NOMO-1 treated with DMSO at 0.1 percent for 48 hours (cell line): ENCODE results near the gene SART3.
A peak's percentile ranks its signal among the peaks of the same experiment; 100 is the strongest.
"Not testable (repeated sequence)": the region's sequence is repeated elsewhere in the genome, so short reads cannot be mapped to it uniquely, and the experiment has no call there.

Experiments used
- DNase-seq: peaks from one replicate; lab custom pipeline; 2025; ENCODE audit not compliant: unreplicated experiment; lab: John Stamatoyannopoulos, UW

Gene SART3

DNA sequence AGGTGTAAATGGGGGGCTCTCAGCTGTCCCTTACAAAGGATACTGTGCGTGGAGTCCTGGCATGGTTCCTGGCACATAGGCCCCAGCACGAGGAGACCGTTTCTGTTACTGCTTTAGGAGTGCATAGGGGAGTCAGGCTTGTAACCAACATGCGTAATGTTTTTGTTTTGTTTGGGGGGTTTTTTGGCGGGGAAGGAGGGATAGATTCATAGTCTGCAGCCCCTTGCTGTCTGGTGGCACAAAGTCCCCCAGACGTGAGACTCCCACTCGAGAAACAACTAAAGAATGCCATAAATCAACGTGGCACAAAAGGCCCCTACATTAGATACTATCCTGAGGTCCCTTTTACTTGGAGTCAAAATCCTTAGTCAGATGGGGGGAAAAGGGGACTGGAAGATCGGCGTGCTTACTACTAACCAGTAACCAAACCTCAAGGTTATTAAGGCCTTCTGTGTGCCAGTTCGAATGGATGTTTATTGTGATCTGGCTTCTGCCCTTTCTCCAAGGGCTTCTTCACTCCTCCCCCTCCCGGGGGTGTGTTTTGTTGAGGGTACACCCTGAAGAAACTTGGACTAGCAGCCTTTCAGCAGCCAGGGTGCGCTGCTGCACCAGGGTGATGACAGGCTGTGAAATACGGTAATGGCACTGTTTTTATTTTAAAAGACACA lies 2.3 kb upstream of the SART3 start:
- DNase-seq: peak; percentile 85

DNA sequence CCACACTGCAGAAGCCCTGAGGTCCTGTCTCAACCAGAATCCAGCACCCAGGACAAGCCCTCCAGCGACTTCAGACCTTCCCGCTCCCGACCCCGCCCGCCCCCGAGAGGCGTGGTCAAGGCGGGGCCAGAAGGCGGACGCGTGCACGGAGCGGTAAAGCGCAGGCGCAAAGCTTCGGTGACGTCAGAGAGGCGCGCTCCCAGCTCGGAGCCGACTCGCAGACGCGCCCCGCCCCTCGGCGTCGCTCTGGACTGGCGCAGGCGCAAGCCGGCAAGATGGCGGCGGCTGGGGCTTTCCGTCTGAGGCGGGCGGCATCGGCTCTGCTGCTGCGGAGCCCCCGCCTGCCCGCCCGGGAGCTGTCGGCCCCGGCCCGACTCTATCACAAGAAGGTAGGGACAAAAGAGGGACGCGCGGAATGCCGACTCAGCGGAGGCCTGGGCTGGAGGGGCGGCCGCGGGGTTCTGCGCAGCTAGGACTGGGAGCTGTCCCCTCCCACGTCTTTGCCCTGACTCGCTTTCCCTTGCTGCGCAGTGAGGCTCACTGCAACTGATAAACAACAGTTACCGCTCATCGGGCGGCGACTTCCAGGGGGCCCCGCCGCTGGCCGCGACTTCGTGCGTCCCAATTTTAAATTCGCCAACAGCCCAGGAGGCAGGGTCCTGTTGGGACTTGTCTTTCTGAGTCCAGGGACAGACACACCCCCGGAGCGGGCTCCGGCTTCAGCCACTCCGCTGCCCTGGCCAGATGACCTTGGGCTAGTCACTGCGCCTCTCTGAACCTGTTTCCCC lies 1.6 kb upstream of the SART3 start, which contains the start of gene ISCU:
TSS of gene ISCU (plus strand) at position 249 of the 788 bp plus-strand sequence. CDS start at position 276, 27 bp downstream.
- DNase-seq: peak; percentile 92

DNA sequence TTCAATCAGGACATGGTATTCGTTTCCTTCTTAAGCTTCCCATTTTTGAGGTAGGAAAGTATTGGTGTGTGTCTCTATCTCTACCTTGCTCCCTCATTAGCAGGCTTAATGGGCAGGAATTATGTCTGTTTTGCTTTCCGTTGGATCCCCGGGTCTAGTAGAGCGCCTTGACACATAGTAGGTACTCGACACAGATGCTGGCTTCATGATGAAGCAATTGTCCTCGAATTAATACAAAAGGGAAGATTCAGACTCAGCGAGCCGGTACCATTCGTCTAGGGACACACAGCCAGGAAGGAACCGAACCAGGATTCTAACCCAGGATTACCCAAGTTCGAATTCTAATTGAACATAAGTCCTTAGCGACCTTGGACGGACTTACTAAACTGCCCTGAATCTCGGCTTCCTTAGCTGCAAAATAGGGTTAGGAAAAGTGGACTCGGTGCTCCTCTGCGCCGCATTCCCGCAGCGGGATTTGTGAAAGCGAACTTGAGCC lies 927 bp upstream of the SART3 start:
- no peak for DNase-seq

DNA sequence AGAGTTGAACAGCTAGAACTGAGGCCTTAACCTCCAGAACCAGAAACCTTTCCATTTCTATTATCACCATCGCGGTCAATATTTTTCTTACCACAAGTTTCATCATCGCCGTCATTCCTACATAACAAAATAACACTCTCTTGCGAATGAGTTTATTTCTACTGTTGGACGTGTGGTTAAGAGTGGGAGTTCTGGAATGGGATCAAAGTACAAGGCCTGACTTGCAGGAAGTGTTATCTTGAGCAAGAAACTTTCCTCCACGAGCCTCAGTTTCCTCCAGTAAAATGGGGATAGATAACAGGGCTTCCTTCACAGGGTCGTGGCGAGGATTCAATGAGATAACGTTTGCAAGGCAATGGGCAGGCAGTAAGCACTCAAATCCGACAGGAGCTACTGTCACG lies 652 bp downstream of the SART3 start:
- peak; percentile 21 for DNase-seq

DNA sequence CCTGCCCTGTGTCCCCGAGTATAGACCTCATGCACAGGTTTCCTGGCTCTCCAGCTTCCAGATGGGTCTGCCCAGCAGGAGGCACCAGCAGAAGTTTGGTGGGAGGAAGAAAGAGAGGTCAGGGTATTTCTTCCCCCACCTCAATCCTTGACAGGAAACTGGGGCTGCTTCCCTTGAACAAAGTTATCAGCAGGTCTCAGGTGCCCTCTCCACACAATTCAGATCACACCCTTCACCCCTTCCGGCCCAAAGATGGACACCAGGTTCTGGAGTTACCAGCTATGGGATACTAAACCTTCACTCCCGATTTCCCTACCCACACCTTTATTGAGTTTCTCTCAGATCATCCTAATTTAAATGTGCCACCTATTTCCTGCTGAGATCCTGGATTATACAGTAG lies 1.2 kb downstream of the SART3 start:
- DNase-seq: no peak

DNA sequence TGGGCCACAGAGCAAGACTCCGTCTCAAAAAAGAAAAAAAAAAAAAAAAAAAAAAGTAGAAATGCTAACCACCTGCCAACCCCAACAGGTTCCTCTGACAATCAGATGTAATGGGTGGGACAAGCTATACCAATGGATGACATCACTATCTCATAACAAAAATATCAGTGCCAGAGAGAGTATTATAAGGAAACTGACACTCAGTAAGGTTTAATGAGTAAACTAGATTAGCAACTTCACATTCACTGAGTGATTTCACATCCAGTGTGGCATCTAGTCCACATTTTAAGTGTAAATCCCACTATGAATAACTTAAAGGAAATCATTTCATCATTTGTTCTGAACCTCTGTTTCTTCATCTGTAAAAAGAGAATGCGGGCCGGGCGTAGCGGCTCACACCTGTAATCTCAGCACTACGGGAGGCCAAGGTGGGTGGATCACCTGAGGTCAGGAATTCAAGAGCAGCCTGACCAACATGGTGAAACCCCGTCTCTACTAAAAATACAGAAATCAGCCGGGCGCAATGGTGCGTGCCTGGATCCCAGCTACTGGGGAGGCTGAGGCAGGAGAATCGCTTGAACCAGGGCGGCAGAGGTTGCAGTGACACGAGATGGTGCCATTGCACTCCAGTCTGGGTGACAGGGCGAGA lies 1.8 kb downstream of the SART3 start:
- DNase-seq: no peak

DNA sequence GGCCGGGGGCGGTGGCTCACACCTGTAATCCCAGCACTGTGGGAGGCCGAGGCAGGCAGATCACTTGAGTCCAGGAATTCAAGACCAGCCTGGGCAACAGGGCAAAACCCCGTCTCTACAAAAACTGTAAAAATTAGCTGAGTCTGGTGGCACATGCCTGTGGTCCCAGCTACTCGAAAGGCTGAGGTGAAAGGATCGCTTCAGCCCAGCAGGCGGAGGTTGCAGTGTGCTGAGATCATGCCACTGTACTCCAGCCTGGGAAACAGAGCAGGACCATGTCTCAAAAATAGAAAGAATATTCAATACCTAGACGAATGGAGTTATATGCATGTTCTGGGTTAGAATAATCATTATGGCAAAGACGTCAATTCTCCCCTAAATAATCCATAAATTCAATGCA lies 5.6 kb downstream of the SART3 start:
- DNase-seq: not testable (repeated sequence)

DNA sequence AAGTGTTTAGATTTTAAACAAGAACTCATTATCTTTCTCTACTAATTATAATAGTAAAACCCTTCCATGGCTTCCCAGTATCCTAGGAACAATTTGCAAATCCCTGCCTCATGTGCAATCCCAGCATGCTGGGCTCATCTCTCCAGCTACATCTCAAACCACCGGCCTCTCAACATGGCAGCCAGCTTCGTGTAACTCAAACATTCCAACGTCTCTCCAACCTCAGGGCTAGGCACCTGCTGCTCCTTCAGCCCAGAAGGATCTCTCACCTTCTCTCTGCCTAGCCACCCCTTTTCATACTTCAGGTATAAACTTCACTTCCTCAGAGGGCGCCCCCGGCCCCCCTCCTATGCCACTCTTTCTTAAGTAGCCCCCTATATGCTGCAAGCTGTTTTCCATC lies 7.2 kb downstream of the SART3 start:
- no peak for DNase-seq

DNA sequence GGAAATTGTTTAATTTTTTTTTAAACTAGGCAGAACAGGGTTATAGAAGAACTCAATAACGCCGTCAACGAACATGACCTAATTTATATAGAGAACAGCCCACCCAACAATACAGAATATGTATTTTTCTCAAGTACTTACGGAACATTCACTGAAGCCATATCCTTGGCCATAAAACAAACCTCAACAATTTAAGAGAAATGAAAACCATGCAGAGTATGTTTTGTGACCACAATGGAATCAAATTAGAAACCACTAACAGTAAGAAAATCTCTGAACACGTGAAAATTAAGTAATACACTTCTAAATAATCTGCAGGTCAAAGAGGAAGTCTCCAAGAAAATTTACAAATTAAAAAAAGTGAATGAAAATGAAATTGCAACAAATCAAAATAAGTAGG lies 9.4 kb downstream of the SART3 start:
- DNase-seq: peak; percentile 63

DNA sequence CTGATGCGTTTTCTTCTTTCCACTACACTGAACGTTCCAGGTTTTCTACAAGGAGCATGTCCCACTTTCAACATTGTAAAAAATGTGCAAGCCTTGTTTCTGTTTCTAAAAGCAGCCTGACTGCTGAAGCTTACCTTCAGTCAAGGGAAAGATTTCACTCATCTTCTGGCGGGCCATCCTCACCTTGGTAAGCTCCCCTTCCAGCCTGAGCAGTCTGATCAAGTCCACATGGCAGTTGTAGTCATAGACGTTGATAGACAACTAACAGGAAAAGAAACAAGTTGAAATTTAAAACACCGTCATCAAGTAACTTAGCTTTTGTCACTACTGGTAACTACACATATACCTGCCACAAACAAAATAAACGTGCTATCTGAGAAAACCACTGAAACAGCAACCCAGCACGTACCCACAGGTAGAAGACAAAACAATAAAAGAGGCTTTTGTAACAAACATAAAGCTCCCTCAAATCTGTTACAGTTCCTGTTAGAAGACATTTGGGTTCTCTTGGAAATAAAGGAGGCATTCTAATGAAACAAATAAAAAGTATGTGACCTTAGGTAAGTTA lies 11.9 kb downstream of the SART3 start:
- no peak for DNase-seq

DNA sequence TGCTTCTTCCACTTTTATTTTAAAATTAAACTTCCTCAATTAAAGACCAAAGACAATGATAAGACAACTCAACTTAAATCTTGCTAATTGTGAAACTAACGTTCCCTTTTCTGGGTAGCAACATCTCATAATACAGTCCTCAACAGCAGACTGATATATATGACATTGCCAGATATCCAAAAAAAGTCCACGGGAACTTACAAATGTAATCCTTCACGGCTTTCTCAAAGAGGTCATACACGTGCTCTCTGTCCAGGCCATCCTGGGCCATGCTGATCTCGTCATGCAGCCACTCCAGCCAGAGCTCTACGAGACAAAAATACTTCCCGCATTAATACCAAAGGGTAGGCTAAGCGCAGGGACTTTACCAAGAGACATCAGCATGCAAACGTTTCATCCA lies 13.3 kb downstream of the SART3 start:
- peak; percentile 1 for DNase-seq

DNA sequence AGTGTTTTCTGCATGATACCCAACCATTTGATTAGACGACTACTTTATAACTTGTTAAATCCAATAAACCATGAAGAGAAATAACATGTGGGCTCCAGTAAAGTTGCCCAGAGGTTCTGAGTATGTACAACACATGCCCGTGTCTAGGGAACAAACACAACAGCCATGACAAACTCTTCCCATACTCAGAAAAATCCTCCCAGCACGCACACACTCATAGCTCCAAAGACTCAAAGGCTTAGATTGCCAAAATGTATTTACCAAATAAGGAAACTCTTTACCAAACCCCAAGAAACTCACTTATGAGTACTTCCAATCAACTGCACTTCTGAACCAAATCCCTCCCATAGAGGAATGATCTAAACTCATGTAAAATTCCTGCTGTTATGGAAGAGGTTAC lies 17.3 kb downstream of the SART3 start:
- DNase-seq: no peak

DNA sequence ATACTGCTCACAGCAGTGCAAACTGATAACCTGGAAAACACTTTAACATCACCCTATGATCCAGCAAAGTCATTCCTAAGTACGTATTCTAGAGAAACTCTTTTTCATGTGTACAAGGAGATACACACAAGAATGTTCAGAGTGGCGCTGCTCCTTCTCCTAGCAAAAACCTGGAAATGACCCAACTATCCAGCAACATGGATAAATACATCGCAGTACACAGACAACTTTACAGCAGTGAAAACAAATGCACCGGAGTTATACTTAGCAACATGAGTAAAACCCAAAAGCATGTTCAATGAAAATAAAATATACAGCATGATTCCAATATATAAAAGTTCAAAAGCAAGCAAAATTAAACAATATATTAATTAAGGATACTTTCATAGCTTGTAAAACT lies 18.7 kb downstream of the SART3 start:
- no peak for DNase-seq

DNA sequence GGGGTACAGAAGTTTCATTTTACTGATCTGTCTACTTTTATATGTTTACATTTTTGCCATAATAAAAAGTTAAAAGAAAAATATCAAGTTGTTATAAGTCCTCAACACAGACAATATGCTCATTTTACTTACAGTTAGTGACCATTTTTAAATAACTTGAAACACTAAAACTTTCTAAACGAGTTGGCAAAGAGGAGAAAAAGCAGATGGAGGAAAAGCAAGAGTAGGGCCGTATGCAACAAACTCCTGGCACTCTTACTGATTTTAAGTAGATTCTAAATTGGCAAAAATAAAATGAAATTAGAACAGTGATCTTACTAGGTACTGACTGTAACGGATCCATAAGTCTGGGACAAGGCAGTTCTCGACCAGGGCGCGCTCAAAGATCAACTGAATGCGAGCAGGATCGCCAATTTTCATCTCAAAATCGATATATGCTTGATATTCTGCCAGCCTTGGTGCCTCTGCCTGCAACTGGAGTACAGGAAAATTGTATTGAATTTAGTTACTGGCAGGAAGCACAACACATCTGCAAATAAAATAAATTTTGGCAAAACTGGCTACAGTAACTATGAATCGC lies 22.3 kb downstream of the SART3 start:
- no peak for DNase-seq

DNA sequence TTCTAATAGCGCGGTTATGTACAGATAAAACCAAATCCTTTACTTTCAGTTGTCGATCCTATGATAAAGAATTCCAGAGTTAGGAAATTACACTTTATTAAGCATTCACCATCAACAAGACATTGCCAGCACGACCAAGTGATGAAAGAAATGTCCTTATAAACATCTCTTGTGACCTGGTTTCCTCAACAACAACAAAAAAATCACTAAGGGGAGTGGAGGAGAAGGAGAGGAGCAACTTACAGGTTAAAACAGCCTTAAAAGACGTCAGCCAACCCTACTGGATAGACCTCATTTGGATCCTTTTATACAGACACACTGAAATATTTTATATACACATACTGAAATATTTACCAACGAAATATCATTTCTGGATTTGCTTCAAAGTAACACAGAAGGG lies 22.8 kb downstream of the SART3 start:
- DNase-seq: no peak

DNA sequence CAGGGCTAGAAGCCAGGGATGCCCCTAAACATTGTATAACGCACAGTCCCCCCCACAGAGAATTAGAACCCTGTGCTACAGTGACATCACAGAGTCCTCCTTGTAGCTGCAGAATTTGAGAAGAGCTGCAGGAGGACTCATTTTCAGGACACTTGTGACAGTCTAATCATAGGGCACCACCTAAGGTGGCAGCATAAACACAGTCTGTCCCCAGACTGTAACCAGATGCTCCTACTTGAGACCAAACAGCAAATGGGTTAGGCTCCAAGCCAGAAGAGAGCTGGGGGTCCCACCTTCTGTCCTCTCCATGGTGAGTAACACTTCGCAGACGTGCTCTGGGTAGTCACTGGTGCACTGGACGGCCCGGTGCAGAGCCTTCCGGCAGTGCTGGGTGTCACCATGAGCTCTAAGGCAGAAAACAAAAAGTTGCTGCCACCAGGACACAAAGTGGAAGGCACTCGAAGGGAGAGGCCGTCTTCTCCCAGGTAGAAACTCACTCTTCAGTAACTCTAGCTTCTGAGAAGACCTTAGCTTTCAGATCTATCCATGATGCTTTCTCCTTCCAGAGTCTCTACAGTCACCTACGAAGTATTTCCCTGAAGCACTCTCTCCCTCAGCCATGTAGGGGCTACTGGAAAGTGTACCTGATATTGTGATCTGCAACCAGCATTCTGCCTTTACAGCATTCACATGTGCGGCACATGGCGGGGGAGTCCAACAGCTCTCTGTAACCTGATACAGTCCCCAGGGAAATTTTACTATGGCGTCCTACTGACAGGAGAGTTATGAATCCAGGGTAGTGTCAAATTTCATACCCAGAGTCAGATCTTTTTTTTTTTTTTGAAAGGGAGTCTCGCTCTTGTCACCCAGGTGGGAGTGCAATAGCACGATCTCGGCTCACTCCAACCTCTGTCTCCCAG lies 28.8 kb downstream of the SART3 start:
- no peak for DNase-seq

DNA sequence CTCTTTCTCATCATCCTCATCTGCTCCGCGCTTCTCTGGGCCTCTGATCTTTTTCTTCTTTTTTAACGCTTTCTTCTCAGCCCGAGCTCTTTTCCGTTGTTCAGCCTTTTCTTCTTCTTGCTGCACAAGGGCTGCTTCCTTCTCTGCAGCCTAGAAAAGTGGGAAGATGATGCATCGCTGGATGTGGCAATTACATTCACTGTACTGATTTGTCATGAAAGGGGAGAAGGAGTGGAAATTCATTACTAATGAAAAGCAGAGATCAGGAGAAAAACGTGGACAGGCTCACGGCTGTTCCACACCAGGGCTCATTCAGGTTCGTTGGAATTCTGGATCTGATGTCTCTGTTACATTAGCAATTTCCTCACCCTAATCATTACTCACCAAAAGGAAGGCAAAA lies 30.8 kb downstream of the SART3 start:
- DNase-seq: no peak

DNA sequence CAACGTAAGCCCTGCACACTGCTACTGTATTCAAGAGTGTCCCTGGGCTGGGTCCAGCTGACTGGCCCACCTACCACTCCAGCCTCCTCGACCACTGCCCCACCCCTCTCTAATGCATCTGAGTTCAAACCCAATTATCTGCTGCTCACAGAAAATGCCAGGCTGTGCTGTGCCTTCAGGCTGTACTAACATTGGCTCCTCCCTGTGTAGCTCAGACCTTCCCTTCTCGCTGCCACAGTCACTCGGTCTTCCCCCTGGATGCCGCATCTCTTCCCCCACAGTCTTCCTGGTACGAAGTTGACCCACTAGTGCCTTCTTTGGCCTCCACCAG lies 33.8 kb downstream of the SART3 start:
- DNase-seq: no peak

DNA sequence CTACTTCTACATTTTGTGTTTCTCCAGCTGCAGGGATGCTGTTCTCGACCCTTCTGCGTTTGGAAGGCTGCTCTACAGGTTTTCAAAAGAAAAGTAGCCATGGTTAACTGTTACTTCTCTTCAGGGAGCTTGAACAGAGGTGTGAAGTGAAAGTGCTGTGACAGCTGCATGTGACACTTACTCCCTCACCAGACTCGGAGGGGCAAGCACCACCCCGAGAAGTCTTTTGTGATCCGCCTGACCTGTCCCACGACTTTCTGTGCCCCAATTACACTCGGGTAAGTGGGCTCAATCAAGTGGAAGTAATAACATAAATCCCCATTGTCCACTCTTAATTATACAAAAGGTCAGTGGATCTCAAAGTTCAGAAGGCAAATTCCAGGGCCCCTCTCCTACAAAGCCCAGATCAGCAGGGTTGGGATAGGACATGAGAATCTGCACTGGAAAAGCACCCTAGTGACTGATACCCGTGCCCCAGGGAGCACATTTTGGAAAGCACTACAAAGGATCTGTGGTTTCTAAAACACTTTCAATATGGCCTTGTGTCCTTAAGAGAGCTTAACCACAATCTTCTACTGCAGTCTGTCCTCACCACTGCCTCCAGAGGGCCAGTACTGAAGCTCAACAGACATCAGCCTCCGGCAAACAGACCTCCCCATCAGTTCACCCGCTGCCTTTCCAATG lies 34.3 kb downstream of the SART3 start:
- DNase-seq: no peak

DNA sequence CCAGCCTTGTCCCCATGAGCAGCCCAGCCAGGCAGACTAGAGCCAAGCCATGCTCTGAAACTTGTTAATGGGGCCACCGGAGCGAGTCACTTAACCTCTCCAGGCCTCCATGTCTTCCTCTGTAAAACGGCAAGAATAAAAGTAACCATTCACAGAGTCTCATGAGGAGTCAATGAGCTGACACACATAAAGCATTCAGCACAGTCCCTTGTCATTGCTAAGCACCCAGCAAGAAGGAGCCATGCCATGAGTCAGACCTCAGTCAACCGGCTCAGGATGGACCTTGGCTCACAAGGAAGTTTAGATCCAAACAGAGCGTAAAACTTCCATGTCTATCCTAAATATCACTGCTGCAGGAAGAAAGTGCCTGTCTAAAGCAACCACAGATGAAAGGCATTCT lies 35.3 kb downstream of the SART3 start:
- DNase-seq: no peak
